SW 1271 (cell line): Measurements from ENCODE around the gene YRDC.
A peak's percentile ranks its signal among the peaks of the same experiment; 100 is the strongest.
"Not testable (repeated sequence)": the region's sequence is repeated elsewhere in the genome, so short reads cannot be mapped to it uniquely, and the experiment has no call there.

Experiments
- DNase-seq, 2 experiments: peaks; one replicate each; lab custom pipeline; 2025; lab: John Stamatoyannopoulos, UW

Gene YRDC

DNA sequence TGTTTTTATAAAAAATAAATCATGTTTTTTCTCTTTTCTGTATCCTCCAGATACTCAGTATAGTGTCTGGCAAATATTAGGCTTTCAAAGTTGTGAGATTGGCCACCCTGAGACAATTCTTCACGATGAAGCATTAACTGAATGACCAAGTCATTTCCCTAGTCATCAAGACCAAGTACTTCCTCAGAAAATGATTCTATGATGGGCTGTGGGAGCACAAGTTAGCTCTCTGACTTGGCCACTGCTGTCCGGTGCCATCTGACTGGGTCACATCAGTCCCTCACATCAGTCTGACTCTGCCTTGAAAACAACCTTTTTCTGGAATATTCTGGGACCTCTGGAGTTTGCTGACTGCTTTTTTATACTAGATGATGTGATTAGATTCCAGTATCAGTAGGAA lies 13.5 kb upstream of the YRDC start:
- no peak for DNase-seq

DNA sequence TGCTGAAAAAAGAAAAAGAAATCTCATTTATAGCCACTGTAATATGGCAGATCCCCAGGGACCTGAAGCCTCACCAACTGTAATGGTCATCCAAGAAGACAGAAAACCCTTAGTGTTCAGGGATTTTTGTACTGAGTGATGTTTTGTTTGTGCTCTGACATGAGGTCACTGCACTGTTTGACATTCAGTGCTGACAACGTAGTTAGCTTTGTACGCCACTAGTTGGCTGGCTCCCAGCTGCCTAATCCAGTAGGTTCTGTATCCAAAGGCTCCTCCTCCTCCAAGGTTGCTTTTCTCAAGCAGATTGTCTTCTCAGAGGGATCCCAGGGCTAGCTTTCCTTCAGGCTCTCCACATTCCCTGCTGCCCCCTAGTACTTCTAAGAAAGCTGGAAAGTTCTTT lies 9.5 kb upstream of the YRDC start:
- no peak for DNase-seq

GRCh38 chr1:37814252-37814651 lies 6.2 kb upstream of the YRDC start:
- no peak for DNase-seq

DNA sequence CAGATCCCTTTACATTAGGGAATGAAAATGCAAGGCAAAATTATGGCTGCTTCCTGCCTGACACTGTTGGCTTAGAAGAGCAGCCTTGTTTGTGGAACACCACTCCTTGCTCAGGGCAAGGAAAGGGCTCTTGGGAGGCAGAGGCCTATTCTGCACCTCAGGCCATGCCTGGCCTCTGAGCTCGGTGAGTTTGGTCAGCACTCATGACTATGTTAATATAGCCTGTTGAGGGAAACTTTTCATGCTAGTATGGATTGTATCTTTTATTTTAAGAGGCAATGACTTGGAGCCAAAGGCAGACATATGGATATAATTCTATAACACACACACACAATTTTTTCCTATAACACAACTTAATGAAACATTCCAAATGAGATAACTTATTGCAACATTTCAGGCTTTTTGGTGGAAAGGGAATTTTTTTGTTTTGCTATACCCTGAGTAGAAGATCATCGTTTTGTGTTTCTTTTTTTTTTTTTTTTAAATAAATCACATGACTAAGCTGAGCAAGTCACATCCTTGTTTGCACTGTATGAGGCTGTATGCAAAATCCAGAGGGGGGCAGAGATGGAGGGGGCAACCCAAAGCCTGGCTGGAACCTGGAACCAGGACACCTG lies 5.6 kb upstream of the YRDC start:
- no peak for DNase-seq

GRCh38 chr1:37811027-37811655 lies 3.1 kb upstream of the YRDC start:
- peak; percentile 40 to 79 for DNase-seq

DNA sequence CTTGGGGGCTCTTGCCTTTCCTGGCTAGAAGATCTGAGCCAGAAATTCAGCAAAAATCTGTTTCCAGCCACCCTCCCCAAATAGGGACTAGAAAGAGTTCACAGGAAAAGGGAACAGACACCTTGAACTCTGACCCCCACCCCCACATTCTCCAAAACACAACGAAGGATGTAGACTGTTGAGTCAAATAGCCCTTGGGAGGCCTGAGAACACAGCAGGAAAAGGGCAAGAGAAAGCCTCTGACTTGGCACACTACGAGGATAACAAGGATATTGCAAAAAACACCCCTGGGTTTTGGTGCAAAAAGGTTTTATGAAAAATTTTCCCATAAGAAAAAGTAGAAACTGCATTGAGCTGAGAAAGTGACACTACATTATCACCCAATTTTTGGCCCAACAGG lies 1.9 kb upstream of the YRDC start:
- DNase-seq = no peak

DNA sequence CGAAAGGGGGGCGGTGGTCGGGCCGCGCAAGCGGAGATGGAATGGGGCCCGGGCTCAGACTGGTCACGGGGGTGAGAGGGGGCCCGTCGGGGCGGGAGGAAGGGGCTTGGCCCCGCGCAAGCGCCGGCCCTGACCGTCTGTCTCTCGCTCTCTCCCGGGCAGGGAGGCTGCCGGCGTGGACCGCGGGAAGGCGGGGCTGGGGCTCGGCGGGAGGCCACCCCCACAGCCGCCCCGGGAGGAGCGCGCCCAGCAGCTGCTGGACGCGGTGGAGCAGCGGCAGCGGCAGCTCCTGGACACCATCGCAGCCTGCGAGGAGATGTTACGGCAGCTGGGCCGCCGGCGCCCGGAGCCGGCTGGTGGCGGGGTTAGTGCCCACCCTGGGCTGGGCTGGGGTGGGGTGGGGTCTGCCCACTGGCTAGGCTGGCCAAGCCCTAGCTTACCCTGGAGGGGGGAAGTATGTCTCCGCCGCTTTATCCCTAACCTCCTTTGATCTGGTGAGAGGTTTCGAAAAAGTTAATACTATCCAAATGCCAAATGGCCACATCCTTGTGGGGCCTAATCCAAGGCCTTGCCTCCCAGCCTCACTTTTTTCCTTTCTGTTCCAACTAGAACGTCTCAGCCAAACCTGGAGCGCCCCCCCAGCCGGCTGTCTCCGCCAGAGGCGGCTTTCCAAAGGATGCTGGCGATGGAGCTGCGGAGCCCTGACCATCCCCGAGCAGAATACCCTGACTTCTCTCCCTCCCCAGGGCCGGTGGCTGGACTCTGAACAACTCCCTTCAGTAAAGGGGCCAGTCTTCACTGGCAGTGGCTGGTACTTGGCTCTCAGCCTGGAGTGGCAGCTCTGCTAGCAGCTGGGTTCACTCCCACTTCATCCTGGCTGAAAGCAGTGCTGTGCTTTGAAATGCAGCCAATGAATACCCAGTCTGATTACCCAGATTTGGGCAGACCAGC lies 636 bp upstream of the YRDC start:
- DNase-seq = peak; percentile 27 to 69

DNA sequence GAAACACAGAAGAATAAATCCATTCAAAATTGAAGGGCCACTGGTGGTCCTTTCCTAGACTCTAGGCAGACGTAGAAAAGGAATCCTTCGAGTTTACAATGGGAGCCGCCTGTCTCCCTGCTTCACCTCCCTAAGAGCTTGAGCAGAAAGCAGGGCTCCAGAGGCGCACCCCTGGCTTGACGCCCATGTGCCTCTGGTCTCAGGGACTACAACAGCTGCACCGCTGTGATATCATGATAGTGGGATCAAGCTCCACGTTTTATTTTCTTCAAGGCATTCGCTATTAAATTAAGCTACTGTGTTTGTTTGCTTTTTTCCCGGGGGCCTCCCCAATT lies 821 bp downstream of the YRDC start:
- no peak for DNase-seq

DNA sequence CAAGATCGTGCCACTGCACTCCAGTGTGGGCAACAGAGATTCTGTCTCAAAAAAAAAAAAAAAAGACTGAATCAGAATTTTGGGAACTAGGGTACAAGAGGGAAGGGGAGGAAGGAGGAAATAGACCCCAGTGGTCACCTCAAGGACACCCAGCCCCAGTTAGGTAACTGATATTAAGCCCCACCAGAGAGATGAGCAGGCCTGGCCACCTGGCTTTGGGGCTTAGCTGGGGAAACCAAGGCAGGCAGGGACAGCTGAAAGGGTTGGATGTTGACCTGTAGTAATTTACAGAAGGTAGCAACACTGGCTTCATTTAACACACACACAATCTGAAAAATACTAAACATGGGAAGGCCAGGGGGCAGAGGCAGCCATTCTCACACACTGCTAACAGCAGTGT lies 5.6 kb downstream of the YRDC start:
- no peak for DNase-seq

DNA sequence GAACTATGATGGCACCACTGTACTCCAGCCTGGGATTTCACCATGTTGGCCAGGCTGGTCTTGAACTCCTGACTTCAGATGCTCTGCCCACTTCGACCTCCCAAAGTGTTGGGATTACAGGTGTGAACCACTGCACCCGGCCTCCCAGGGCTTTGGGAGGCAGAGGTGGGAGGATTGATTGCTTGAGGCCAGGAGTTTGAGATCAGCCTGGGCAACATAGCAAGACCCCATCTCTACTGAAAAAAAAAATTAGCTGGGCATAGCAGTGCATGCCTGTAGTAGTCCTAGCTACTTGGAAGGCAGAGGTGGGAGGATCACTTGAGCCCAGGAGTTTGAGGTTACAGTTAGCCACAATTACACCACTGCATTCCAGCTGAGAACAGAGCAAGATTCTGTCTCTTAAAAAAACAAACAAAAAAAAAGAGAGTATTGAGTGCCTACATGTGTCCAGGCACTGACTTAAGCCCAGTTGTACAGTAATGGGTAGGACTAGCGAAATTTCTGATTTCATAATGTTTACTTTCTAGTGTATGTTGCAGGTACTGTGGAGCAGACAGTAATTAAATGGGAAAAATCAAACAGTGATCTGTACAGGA lies 10.2 kb downstream of the YRDC start:
- DNase-seq = no peak

- no peak for DNase-seq
Observed at GRCh38 chr1:37795340-37796125, 12.5 kb downstream of the YRDC start.

DNA sequence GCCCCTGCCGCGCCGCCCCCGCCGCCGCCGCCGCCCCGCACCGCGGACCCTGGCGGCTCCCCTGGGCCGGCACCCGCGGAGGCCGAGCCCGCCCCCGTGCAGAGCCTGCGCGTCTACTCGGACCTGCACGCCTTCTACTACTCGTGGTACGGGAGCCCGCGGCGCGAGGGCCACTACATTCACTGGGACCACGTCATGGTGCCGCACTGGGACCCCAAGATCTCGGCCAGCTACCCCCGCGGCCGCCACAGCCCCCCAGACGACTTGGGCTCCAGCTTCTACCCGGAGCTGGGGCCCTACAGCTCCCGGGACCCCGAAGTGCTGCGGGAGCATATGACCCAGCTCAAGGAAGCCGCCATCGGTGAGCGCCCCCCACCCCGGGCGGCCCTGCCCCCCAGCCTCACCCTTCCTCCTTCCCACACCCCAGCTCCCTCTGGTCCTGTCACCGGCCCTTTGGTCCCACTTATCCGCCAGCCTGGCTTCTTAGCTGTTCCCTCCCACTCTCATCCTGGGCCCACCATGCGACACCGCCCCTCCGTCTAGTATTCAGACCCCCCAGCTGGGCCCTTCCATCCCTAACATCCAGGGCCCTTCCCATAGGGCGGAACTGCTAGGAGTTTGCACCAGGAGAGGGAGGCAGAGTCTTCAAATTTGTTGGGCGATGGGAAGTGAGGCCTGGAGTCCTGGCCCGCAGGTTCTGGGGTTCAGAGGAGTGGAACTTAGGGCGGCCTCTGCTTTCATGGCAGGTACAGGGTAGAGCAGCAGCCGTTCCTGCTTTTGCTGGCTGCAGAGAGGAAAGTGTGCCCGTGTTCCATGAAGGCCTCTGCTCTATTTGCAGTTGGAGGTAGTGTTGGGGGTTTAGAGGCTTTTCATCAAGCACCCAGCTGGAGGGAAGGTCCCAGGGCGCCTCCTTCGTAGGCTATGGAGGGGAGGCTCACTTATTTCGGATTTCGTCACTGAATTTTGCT lies 13.4 kb downstream of the YRDC start:
- no peak for DNase-seq

- DNase-seq = peak; percentile 32 to 41
Observed at GRCh38 chr1:37793773-37794371, 14.1 kb downstream of the YRDC start, which contains the start of gene MANEAL. MANEAL (plus strand) TSS chr1:37793847; CDS start chr1:37794183, 336 bp downstream.

DNA sequence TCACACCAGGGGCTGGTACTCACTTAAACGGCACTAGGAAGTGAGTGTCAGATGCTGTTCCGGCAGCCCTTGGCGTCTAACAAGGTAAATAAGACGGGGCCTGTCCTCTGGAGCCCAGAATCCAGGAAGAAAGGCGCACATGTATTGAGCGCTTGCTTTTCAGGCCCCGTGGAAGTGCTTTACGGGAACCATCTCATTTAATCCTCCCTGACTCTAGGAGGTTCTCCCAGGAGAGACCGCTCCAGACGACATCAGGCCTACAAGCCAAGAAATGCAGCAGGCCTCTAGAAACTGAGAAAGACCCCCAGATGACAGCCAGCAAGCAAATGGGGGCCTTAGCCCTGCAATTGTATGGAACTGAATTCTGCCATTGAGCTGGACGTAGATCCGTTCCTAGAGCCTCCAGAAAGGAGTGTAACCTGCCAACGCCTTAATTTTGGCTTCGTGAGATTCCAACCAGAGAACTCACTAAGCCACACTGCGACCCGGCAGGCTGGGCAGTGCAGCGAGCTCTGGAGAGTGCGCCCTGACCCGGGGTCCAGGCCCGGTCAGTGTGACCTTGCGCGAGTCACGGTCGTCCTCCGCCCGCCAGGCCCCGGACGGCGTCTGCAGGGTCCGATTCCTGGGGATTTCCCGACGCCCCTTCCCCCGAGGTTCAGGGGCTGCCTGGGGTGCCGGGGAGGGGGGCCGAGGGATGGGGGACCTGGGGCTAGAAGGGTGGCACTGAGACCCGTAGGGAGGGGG lies 14.9 kb downstream of the YRDC start:
- no peak for DNase-seq

GRCh38 chr1:37782491-37782890 lies 25.5 kb downstream of the YRDC start:
- no peak for DNase-seq

GRCh38 chr1:37778654-37779053 lies 29.4 kb downstream of the YRDC start:
- no peak for DNase-seq

DNA sequence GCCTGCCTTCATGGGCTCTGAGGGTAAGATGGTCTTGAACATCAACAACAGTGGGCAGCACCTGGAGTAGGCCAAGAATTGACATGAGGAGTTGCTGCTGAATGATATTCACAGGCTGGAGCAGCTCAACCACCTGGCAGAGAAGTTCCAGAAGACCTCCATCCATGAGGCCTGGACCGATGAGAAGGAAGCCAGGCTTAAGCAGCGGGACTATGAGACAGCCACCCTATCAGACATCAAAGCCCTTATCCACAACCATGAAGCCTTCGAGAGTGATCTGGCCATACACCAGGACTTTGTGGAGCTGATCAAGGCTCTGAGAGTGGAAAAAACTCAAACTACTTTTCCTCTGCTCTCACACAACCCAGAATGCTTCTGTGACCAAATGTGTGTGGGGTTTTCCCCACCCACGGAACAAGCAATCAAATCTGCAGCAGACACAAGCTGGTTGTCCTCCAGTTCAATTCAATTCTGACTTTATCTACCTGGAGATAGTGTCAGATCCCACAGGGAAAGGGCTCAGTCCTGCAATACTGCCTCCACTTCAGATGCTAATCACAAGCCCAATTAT lies 31.0 kb downstream of the YRDC start:
- DNase-seq = no peak

DNA sequence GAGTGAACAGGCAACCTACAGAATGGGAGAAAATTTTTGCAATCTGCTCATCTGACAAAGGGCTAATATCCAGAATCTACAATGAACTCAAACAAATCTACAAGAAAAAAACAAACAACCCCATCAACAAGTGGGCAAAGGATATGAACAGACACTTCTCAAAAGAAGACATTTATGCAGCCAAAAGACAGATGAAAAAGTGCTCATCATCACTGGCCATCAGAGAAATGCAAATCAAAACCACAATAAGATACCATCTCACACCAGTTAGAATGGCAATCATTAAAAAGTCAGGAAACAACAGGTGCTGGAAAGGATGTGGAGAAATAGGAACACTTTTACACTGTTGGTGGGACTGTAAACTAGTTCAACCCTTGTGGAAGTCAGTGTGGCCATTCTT lies 36.6 kb downstream of the YRDC start:
- not testable (repeated sequence) for DNase-seq

DNA sequence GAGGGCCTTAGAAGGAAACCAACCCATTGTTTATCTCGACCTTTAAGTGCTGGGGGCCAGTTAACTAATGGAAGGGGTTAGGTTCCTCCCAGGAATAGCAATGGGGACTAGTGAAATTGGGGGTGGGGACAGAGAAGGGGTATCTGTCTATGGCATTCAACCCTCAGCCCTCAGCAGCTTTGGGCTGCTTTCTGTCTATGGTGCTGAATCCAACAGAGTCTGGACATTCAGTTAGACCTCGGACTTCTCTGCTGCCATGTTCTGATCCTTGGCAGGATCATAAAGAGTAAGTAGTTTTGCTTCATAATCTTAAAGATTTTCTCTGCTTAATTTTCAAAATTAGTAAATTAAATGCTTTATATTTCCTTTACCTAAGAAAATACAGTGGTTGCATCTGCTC lies 40.5 kb downstream of the YRDC start:
- no peak for DNase-seq
